Erythroblast (primary cell): ENCODE measurements around the gene PYY.
"Not testable (repeated sequence)": the region's sequence is repeated elsewhere in the genome, so short reads cannot be mapped to it uniquely, and the experiment has no call there.

Experiments
- GATA1 ChIP-seq: IDR thresholded peaks from 2 replicates; pipeline ENCODE4 v1.6.1; 2011; ENCODE audit warnings: low read depth, mild to moderate bottlenecking, control low read depth, low read length, moderate library complexity
- POLR2A ChIP-seq: IDR thresholded peaks from 2 replicates; pipeline ENCODE4 v1.6.1; 2011; ENCODE audit warnings: mild to moderate bottlenecking, low read length

- not testable (repeated sequence) for TF ChIP-seq POLR2A, GATA1
Measured at GRCh38 chr17:43997180-43997579, 43.4 kb upstream of the PYY start.
